ENCODE measurements around the gene UBALD1. TPM values are rescaled to one million over a fixed set of nuclear protein-coding genes. Genes with fewer than 3 reads are reported as not detected.
"Not testable (repeated sequence)": the region's sequence is repeated elsewhere in the genome, so short reads cannot be mapped to it uniquely, and the experiment has no call there.

Gene UBALD1
- total RNA-seq, 1 experiment from 2014 or later = 45.9 TPM

GRCh38 chr16:4650443-4651074 lies 35.9 kb upstream of the UBALD1 start:
- CTCF ChIA-PET = interaction anchor here (0.5 to 1.3 kb wide), 6 partner anchors 16 to 307 kb away, joined by 3 to 5 read pairs (median 3); partner anchors contain the start of genes MGRN1 and SEC14L5
- peak; percentile 72 for DNase-seq (ENCODE audit: low read depth, low spot score)
- H2AFZ ChIP-seq (ENCODE audit: low read depth, low read length, poor library complexity, severe bottlenecking); H3K27ac ChIP-seq (ENCODE audit: low read depth, low read length); H3K9me2 ChIP-seq (ENCODE audit: insufficient read depth); POLR2A ChIA-PET; BruUV-seq (replicated peaks); H4K20me1 ChIP-seq (ENCODE audit: insufficient read depth); H3K4me3 ChIP-seq (replicated peaks in 1 of 2; ENCODE audit: low read depth in 1 of 2, low read length in 2 of 2); H3K9me3 ChIP-seq (ENCODE audit: control insufficient read depth in 1 of 2, insufficient read depth in 1 of 2, low read depth in 1 of 2, low read length in 2 of 2); H3K36me3 ChIP-seq (ENCODE audit: control insufficient read depth in 1 of 2, insufficient read depth in 2 of 2, low read length in 2 of 2); H3K27me3 ChIP-seq (ENCODE audit: insufficient read depth, low read length); H3K9ac ChIP-seq (ENCODE audit: low read length); H3K4me1 ChIP-seq (ENCODE audit: control insufficient read depth in 1 of 2, insufficient read depth in 2 of 2, low read length in 2 of 2): not testable (repeated sequence)
- Histone ChIP-seq H3K4me2 (ENCODE audit: low read length) (peak overlapping the region; percentile 19; the same call in 1 of the 2 replicates), H3K79me2 (ENCODE audit: insufficient read depth, low read length) (peaks cover 37% of the 10 kb centered on the region)
- ATAC-seq = peak; percentile 94
- RAD21 ChIA-PET (ENCODE audit: low non-redundant PET in 1 of 2, low total read pairs in 2 of 2, uncharacterized antibody in 2 of 2, unreplicated experiment in 2 of 2) = interaction anchor here in 1 of 2 experiments (0.6 kb wide), 1 partner anchor 102 kb away, joined by 3 read pairs; no protein-coding TSS in a partner anchor
- TF ChIP-seq YY1 (IDR thresholded peaks at IDR 0.05; ENCODE audit: extremely low read depth, insufficient replicate concordance, low read depth, low read length) (peak; percentile 74), RAD21 (IDR thresholded peaks at IDR 0.05; ENCODE audit: low read depth) (peak; percentile 53; the same call in 1 of the 2 replicates), MAX (IDR thresholded peaks at IDR 0.05) (peak; percentile 77), CTCF (IDR thresholded peaks at IDR 0.05 in 2 of 3, conservative IDR thresholded peaks at IDR 0.05 in 1 of 3; ENCODE audit: borderline replicate concordance in 1 of 3, insufficient read depth in 1 of 3, low read depth in 2 of 3, low read length in 2 of 3) (peak; percentile 80 to 96 (median 96)), CBX3 (IDR thresholded peaks at IDR 0.05; ENCODE audit: low read depth) (peak; percentile 18; the same call in 1 of the 2 replicates), POLR2AphosphoS5 (IDR thresholded peaks at IDR 0.05; ENCODE audit: low read depth, low read length) (0 out of 2 replicates have a peak, but pooled peaks have one; percentile 23)
- intact Hi-C loops (cut with micrococcal nuclease) = loop anchor here (10.0 kb wide), 1 partner anchor 136 kb away; no protein-coding TSS in a partner anchor

Data from HCT116 (cell line).